NCI-H146 (cell line): ENCODE measurements around the gene ANKDD1B.

Experiments
- DNase-seq: peaks from one replicate; lab custom pipeline; 2025; lab: John Stamatoyannopoulos, UW

ANKDD1B gene

GRCh38 chr5:75706775-75707174 is 95.5 kb downstream of the ANKDD1B start:
- no peak for DNase-seq

GRCh38 chr5:75707911-75708509 is 96.8 kb downstream of the ANKDD1B start:
- DNase-seq, result no peak

GRCh38 chr5:75710637-75711036 is 99.4 kb downstream of the ANKDD1B start:
- DNase-seq, result no peak

- DNase-seq, result no peak
Observed at GRCh38 chr5:75711151-75711550, 99.9 kb downstream of the ANKDD1B start.

- DNase-seq, result no peak
Observed at GRCh38 chr5:75712091-75712490, 100.8 kb downstream of the ANKDD1B start.

GRCh38 chr5:75716715-75717081 is 105.4 kb downstream of the ANKDD1B start:
- peak; percentile 34 for DNase-seq

GRCh38 chr5:75717082-75717922 is 106.0 kb downstream of the ANKDD1B start, which contains the start of gene POC5:
TSS of gene POC5 (minus strand) at chr5:75717437. CDS start at chr5:75712937, 4,500 bp downstream.
- DNase-seq, result peak; percentile 98

GRCh38 chr5:75720882-75721281 is 109.6 kb downstream of the ANKDD1B start:
- no peak for DNase-seq
